Osteoblast (primary cell): ENCODE results near the gene CD40. TPM values are rescaled to one million over a fixed set of nuclear protein-coding genes. Genes with fewer than 3 reads are reported as not detected.
"Not testable (repeated sequence)": the region's sequence is repeated elsewhere in the genome, so short reads cannot be mapped to it uniquely, and the experiment has no call there.

Experiments used
- DNase-seq: peaks from one replicate; pipeline ENCODE4 v3.0.0; 2011; ENCODE audit warnings: low spot score, mixed read lengths; ENCODE audit not compliant: insufficient read length; ENCODE audit errors: missing footprints
- H2AFZ ChIP-seq: 2 replicates; pipeline ENCODE4 v1.6.0; 2011; ENCODE audit warnings: mild to moderate bottlenecking, low read length
- H3K27ac ChIP-seq: 2 replicates; pipeline ENCODE4 v1.5.1; 2011; ENCODE audit warnings: mild to moderate bottlenecking, low read depth, low read length, moderate library complexity
- H3K27me3 ChIP-seq: 2 replicates; pipeline ENCODE4 v1.6.0; 2012; ENCODE audit warnings: mild to moderate bottlenecking, control low read depth, inconsistent platforms, low read length, moderate library complexity; ENCODE audit not compliant: insufficient read depth
- H3K36me3 ChIP-seq: 2 replicates; pipeline ENCODE4 v1.5.1; 2011; ENCODE audit warnings: mild to moderate bottlenecking, low read length, control low read depth, moderate library complexity; ENCODE audit not compliant: insufficient read depth
- H3K4me1 ChIP-seq: 2 replicates; pipeline ENCODE4 v1.5.1; 2011; ENCODE audit warnings: mild to moderate bottlenecking, low read length, control low read depth, moderate library complexity; ENCODE audit not compliant: insufficient read depth
- H3K4me2 ChIP-seq: 2 replicates; pipeline ENCODE4 v1.6.0; 2011; ENCODE audit warnings: mild to moderate bottlenecking, low read length; ENCODE audit not compliant: insufficient read depth
- H3K4me3 ChIP-seq: fragments of 200-600 bp; sonication (generic); 3 replicates; pipeline ENCODE4 v1.5.1; 2012; ENCODE audit warnings: mild to moderate bottlenecking, low read length, inconsistent platforms; ENCODE audit not compliant: insufficient read depth
- H3K79me2 ChIP-seq: 2 replicates; pipeline ENCODE4 v1.6.0; 2012; ENCODE audit warnings: mild to moderate bottlenecking, low read length, control low read depth, inconsistent platforms; ENCODE audit not compliant: insufficient read depth
- H3K9me3 ChIP-seq: 2 replicates; pipeline ENCODE4 v1.5.1; 2011; ENCODE audit warnings: low read depth, low read length, control low read depth
- H4K20me1 ChIP-seq: 2 replicates; pipeline ENCODE4 v1.6.0; 2012; ENCODE audit warnings: mild to moderate bottlenecking, low read length, control low read depth; ENCODE audit not compliant: insufficient read depth
- CTCF ChIP-seq: IDR thresholded peaks from 2 replicates; pipeline ENCODE4 v1.5.1; 2011; ENCODE audit warnings: mild to moderate bottlenecking, low read depth, low read length, moderate library complexity; ENCODE audit errors: extremely low read depth
- total RNA-seq: library from RNA; depleted of rRNA; stranded (reverse); fragments of >200 nt; gene quantifications from 2 replicates; pipeline ENCODE4 v1.2.3, GENCODE V29; 2012

Gene CD40
- total RNA-seq, 1 donor = 2.5 TPM

GRCh38 chr20:46099491-46100287 lies 18.4 kb upstream of the CD40 start:
- DNase-seq = no peak

GRCh38 chr20:46100444-46100843 lies 17.7 kb upstream of the CD40 start:
- H3K4me2 ChIP-seq, DNase-seq, H3K4me3 ChIP-seq, H3K36me3 ChIP-seq, H2AFZ ChIP-seq, H3K4me1 ChIP-seq, H4K20me1 ChIP-seq, H3K79me2 ChIP-seq, H3K9me3 ChIP-seq, H3K27ac ChIP-seq: not testable (repeated sequence)
- H3K27me3 ChIP-seq = peaks cover 44% of the 10 kb centered on the region

More at GRCh38 chr20:46099491-46100287, 18.4 kb upstream of the CD40 start:
- Histone ChIP-seq H3K79me2 (no peaks in the 10 kb centered on the region), H3K4me3 (no peak overlapping the region), H3K4me2 (peak overlapping the region; percentile 18), H3K36me3 (no peaks in the 10 kb centered on the region), H2AFZ (peak overlapping the region; percentile 41), H4K20me1 (no peaks in the 10 kb centered on the region), H3K4me1 (no peaks in the 10 kb centered on the region), H3K9me3 (no peaks in the 10 kb centered on the region), H3K27me3 (peaks cover 39% of the 10 kb centered on the region), H3K27ac (no peak overlapping the region)
- TF ChIP-seq CTCF = no peak

- H3K79me2 ChIP-seq = no peaks in the 10 kb centered on the region
- no peak overlapping the region for H2AFZ ChIP-seq
- no peaks in the 10 kb centered on the region for H4K20me1 ChIP-seq
- no peak for DNase-seq
- no peaks in the 10 kb centered on the region for H3K4me1 ChIP-seq
- H3K27me3 ChIP-seq = peaks cover 46% of the 10 kb centered on the region
- no peaks in the 10 kb centered on the region for H3K9me3 ChIP-seq
- H3K4me3 ChIP-seq = no peak overlapping the region
- H3K27ac ChIP-seq = no peak overlapping the region
- no peaks in the 10 kb centered on the region for H3K36me3 ChIP-seq
- TF ChIP-seq CTCF = no peak
- no peak overlapping the region for H3K4me2 ChIP-seq
Observed at GRCh38 chr20:46100988-46101387, 17.1 kb upstream of the CD40 start.

- peaks cover 47% of the 10 kb centered on the region for H3K27me3 ChIP-seq
- H3K4me1 ChIP-seq = no peaks in the 10 kb centered on the region
- no peak overlapping the region for H3K4me2 ChIP-seq
- H3K36me3 ChIP-seq = no peaks in the 10 kb centered on the region
- H3K79me2 ChIP-seq = no peaks in the 10 kb centered on the region
- no peaks in the 10 kb centered on the region for H3K9me3 ChIP-seq
- H3K4me3 ChIP-seq = no peak overlapping the region
- H3K27ac ChIP-seq = no peak overlapping the region
- H4K20me1 ChIP-seq = no peaks in the 10 kb centered on the region
- no peak for DNase-seq
- H2AFZ ChIP-seq = no peak overlapping the region
- no peak for TF ChIP-seq CTCF
Observed at GRCh38 chr20:46101957-46102356, 16.2 kb upstream of the CD40 start.
